ENCODE results near the gene BCL2L1.

The BCL2L1 gene

DNA sequence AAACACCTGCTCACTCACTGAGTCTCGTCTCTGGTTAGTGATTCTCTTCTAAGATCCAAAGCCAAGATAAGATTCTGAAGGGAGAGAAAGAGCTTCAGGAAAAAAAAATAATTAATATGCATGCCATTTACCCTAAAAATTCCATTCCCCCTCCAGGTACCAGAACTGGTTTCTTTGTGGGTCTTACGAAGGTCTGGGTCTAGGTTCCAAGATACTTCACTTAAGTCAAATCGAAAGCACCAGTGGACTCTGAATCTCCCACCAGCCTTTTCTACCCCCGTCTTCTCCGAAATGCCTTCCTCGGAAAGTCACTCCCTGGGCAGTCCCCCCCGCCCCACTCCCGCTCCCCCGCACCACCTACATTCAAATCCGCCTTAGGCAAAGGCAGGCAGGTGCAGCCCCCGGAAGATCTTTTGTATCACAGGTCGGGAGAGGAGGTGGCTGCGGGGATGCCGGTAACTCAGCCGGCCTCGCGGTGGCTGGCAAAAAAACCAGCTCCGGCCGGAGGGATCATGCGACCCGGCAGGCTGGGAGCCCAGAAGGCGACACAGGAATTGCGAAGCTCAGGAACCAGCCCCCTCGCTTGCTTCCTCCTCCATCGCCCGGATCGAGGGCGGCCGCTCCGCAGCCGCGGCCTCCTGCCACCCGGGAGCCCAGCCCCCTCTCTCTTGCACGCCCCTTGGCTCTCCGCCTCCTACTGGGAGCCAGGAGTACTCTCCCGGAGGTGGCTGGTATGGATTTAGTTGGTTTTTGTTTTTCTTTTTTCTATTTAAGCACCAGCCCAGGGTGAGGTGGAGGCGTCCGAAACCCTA is at the start of gene BCL2L1:
Gene BCL2L1 (minus strand): TSS at position 612 of the 812 bp plus-strand sequence. CDS start 650 bp downstream, outside the sequence.
- TF ChIP-seq CTCF (IDR thresholded peaks at IDR 0.05; ENCODE audit: extremely low read depth, missing control alignments), result no peak
- peak; percentile 56 for DNase-seq (ENCODE audit: low spot score)

GRCh38 chr20:31770243-31770642 is 47.6 kb upstream of the BCL2L1 start:
- TF ChIP-seq CTCF (IDR thresholded peaks at IDR 0.05; ENCODE audit: extremely low read depth, missing control alignments), result no peak
- no peak for DNase-seq (ENCODE audit: low spot score)

- no peak for TF ChIP-seq CTCF (IDR thresholded peaks at IDR 0.05; ENCODE audit: extremely low read depth, missing control alignments)
- DNase-seq (ENCODE audit: low spot score), result no peak
These were observed 47.0 kb upstream of the BCL2L1 start for GRCh38 chr20:31769681-31770080.

- TF ChIP-seq CTCF (IDR thresholded peaks at IDR 0.05; ENCODE audit: extremely low read depth, missing control alignments), result no peak
- DNase-seq (ENCODE audit: low spot score), result no peak
These were observed 45.1 kb upstream of the BCL2L1 start for GRCh38 chr20:31767805-31768204.

GRCh38 chr20:31764641-31765305 is 42.1 kb upstream of the BCL2L1 start:
- no peak for TF ChIP-seq CTCF (IDR thresholded peaks at IDR 0.05; ENCODE audit: extremely low read depth, missing control alignments)
- no peak for DNase-seq (ENCODE audit: low spot score)

DNA sequence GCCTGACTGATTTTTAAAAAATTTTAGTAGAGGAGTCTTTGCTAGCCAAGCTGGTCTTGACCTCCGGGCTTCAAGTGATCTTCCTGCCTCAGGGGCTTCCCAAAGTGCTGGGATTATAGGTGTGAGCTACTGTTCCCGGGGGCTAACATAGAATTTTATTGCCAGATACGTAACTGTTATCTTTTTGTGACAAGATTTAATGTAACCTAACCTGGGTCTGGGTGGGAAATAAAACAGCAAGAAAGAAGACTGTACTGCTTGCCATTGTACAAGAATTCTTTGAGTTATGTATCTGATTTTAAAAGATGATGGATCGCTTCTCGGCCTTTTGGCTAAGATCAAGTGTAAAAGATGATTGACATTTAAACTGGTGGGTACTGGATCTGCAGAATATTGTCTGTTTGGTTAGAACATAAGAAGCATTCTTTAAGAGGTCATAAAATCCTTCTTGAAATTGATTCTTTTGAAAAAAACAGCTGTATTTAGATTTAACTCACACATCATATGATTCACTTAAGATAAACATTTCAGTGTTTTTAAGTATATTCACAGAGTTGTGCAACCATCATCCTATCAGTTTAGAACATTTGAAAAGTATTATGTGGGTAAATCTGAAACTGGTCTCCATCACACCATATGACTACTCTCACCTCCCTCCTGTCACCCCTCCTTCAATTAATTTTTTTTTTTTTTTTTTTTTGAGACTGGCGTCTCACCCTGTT is 38.0 kb upstream of the BCL2L1 start:
- no peak for TF ChIP-seq CTCF (IDR thresholded peaks at IDR 0.05; ENCODE audit: extremely low read depth, missing control alignments)

More for the DNA sequence above, 38.0 kb upstream of the BCL2L1 start:
- no peak for DNase-seq (ENCODE audit: low spot score)
